NCI-H1105 (cell line): Measurements from ENCODE around the gene DCHS1.
A peak's percentile ranks its signal among the peaks of the same experiment; 100 is the strongest.

Experiments
- DNase-seq: peaks from one replicate; lab custom pipeline; 2025; lab: John Stamatoyannopoulos, UW

Gene DCHS1

GRCh38 chr11:6626971-6627761, 28.4 kb downstream of the DCHS1 start:
- DNase-seq: no peak

DNA sequence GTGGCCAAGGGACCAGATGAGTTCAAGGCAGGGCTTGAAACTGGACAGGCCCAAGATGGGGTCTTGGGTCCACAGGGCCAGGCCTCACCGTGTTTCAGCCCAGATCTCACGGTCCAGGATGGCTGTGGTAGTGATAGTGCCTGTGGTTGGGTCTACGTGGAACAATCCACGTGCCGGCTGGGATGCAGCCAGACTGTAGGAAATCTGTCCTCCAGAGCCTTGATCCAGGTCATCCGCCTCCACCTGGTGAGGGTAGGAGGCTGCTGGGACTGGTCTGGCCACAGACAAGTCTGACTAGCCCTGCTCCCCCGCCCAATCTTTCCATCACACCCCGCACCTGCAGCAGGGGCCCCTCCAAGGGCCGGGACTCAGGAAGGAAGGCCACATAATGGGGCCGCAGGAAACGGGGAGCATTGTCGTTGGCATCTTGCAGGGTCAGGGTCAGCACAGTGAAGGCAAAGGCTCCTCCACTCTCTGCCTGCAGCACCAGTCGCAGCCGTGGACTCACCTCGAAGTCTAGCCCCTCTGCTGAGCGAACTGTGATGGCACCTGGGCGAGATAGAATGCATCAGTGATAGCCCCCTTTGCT, 29.7 kb downstream of the DCHS1 start:
- no peak for DNase-seq

DNA sequence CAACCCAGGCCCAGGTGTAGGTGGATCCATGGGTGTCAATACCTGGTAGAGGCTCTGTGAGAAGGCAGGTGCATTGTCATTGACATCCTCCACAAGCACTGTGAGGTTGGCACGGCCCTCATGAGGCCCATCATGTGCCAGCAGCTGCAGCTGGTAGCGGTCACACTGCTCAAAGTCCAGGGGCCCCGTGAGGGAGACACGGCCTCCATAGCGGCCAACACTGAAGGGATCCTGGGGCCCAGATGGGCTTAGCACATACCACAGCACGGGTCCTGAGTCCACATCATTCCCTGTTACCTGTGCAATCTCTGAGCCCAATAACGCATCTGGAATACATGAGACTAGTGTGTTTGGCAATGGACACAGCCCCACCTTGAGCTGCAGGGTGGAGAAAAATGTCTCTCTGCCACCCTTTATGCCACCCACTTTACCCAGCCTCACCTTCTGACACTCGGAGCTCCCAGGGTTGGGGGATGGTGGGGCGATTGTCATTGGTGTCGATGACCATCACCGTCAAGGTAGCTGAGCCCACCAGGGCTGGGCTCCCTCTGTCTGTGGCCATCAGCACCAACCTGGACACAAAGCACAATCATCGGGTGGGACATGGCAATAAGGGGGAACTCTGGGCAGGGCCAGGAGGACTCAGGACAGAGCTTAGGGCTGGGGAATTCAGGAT, 30.3 kb downstream of the DCHS1 start:
- DNase-seq: no peak

- no peak for DNase-seq
Measured at GRCh38 chr11:6623391-6624363, 31.9 kb downstream of the DCHS1 start.

GRCh38 chr11:6622261-6623171, 33.1 kb downstream of the DCHS1 start:
- no peak for DNase-seq

DNA sequence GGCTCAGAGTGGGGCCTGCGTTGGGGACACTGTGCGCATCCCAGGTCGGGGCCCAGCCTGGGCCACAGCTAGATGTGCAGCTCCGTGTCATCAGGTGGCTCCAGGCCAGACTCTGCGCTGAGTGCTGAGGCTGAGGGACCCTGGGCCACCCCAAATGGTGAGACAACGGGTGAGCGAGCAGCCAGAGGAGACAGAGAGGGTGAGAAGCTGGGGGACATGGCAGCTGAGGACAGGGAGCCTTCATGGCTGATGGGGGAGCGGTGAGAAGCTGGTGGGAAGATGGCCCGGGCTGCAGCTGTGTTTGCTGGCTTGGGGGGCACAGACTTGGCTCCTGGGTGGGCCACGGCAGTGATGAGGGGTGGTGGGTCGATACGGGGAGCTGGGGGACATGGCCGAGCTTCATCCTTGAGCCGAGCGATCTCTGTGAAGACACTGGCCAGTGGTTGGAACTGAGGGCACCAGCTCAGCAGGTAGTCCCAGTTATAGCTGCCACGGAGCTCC, 33.8 kb downstream of the DCHS1 start:
- no peak for DNase-seq

- DNase-seq: no peak
Measured at GRCh38 chr11:6620636-6621035, 35.0 kb downstream of the DCHS1 start.

- DNase-seq: peak; percentile 85
Measured at GRCh38 chr11:6619004-6619745, 36.4 kb downstream of the DCHS1 start, which contains the start of gene TPP1. Gene TPP1 (minus strand): TSS chr11:6619422. CDS start chr11:6619400, 22 bp downstream.

GRCh38 chr11:6618117-6619003, 37.2 kb downstream of the DCHS1 start:
- DNase-seq: no peak

GRCh38 chr11:6617315-6617781, 38.3 kb downstream of the DCHS1 start:
- no peak for DNase-seq

- no peak for DNase-seq
Measured at GRCh38 chr11:6616596-6617250, 38.9 kb downstream of the DCHS1 start.

- no peak for DNase-seq
Measured at GRCh38 chr11:6615882-6616585, 39.6 kb downstream of the DCHS1 start.

DNA sequence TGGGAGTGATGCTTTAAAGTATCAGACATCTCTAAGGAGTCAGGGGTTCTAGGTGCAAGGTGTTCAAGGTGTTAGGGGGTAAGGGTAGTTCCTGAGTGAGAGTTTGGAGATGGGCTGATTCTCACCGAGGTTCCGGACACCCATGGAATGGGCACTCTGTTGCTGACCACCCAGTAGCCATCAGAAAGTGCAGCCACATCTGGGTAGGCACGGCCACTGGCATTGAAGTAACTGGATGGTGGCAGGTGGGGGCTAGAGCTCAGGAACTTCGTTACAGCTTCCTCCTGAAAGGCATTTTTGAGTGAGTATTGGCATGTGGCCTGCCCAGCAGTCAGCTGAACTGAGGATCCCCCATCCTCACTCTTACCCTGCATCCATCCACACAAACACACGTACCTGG, 40.6 kb downstream of the DCHS1 start:
- no peak for DNase-seq

- DNase-seq: no peak
Measured at GRCh38 chr11:6614446-6614845, 41.2 kb downstream of the DCHS1 start.

- no peak for DNase-seq
Measured at GRCh38 chr11:6613496-6613895, 42.1 kb downstream of the DCHS1 start.

- peak; percentile 93 for DNase-seq
Measured at GRCh38 chr11:6612213-6613041, 43.2 kb downstream of the DCHS1 start, which contains the start of gene TAF10. Gene TAF10 (minus strand): TSS chr11:6612216. CDS start chr11:6612189, 27 bp downstream.

DNA sequence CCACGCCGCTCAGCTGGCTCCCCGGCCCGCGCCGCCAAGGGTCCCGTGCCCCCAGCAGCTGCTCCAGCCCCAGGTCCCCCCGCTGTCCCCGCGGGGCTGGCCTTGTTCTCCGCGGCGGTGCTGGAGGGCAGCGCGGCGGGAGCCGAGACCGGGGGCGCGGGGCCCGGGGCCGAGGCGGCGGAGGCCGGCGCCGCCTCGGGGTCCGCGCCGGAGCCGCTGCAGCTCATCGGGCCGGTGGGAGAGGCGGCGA, 43.7 kb downstream of the DCHS1 start:
- no peak for DNase-seq
